Esophagus (tissue), 2 donors: ENCODE results near the gene GSPT2. TPM values are rescaled to one million over a fixed set of nuclear protein-coding genes. Genes with fewer than 3 reads are reported as not detected.
"Not testable (repeated sequence)": the region's sequence is repeated elsewhere in the genome, so short reads cannot be mapped to it uniquely, and the experiment has no call there.

Experiments
- H3K27ac ChIP-seq, 2 donors: one replicate each; pipeline ENCODE4 v1.5.1; 2013; ENCODE audit warnings: low read depth in 2 of 2, mild to moderate bottlenecking in 2 of 2, inconsistent platforms in 1 of 2, low read length in 1 of 2, moderate library complexity in 1 of 2
- H3K27me3 ChIP-seq, 2 donors: one replicate each; pipeline ENCODE4 v1.6.1; 2013; ENCODE audit warnings: low read length in 2 of 2, control low read depth in 1 of 2, mild to moderate bottlenecking in 1 of 2; ENCODE audit not compliant: insufficient read depth in 2 of 2, control insufficient read depth in 1 of 2
- H3K36me3 ChIP-seq, 2 donors: one replicate each; pipeline ENCODE4 v1.6.1; 2013; ENCODE audit warnings: low read length in 1 of 2; ENCODE audit not compliant: control insufficient read depth in 2 of 2, insufficient read depth in 2 of 2
- H3K4me1 ChIP-seq, 2 donors: one replicate each; pipeline ENCODE4 v1.6.1; 2013; ENCODE audit warnings: low read length in 1 of 2; ENCODE audit not compliant: control insufficient read depth in 2 of 2, insufficient read depth in 2 of 2
- H3K4me3 ChIP-seq, 2 donors: one replicate each; pipeline ENCODE4 v1.5.1; 2013; ENCODE audit warnings: low read length in 2 of 2, mild to moderate bottlenecking in 2 of 2, low read depth in 1 of 2, moderate library complexity in 1 of 2
- H3K9me3 ChIP-seq, 2 donors: one replicate each; pipeline ENCODE4 v1.6.1; 2013; ENCODE audit warnings: mild to moderate bottlenecking in 2 of 2, low read depth in 1 of 2, low read length in 1 of 2, moderate library complexity in 1 of 2; ENCODE audit not compliant: control insufficient read depth in 2 of 2, insufficient read depth in 1 of 2
- WGBS, 2 donors: extraction: QIAGEN DNeasy Blood & Tissue Kit; methylation state at CpG; one replicate each; pipeline ENCODE4 v1.1.7; 2013; 5-methylcytosine and 5-hydroxymethylcytosine counted together
- polyA plus RNA-seq, 2 donors: library from polyadenylated mRNA; stranded (reverse); fragments of 200-250 nt; gene quantifications; one replicate each; pipeline ENCODE4 v1.2.3, GENCODE V29; 2013
- donor health status: healthy with polysubstance abuse.
- donor health status: Bipolar disorder and iron deficiency.

GSPT2 gene
- polyA plus RNA-seq, result 1 to 10 TPM in 1 of 2 donors, under 1 TPM in 1; 0.67 to 1.2 TPM

DNA sequence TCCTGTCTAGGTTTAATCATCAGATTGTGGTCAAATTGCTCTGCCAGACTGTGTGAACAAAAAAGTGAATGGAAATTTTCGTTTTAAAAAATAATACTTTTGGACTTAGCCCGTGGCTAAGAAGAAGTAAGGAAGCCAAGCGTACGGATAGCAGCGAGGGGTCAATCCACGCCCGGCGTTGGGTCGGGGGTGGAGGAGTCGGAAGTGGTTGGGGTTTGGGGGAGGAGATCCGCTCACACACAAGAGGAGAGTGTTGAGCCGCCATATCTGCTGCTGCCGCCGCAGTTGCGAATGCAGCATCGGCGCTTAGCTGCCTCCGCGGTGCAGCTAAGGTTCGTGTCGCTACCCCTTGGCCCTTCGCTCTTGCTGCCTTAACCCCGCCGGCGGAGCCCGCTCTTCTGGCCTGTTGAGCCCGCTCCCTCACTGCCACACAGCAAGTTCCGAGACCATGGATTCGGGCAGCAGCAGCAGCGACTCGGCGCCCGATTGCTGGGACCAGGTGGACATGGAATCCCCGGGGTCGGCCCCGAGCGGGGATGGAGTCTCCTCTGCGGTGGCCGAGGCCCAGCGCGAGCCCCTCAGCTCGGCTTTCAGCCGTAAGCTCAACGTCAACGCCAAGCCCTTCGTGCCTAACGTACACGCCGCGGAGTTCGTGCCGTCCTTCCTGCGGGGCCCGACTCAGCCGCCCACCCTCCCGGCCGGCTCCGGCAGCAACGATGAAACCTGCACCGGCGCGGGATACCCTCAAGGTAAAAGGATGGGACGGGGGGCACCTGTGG, at the start of gene GSPT2:
Gene GSPT2, plus strand, starts transcription at position 264 of the 779 bp plus-strand sequence. Its CDS starts 185 bp downstream, at position 449.
- Histone ChIP-seq H3K4me3 (peak within 1 kb of the TSS; percentile 61 to 66), H3K27ac (peak within 1 kb of the TSS in 1 of 2 donors; percentile 40), H3K27me3 (peaks cover 0 to 3% of the 10 kb centered on the region in 2 donors), H3K36me3 (no peaks in the 10 kb centered on the region), H3K9me3 (no peaks in the 10 kb centered on the region), H3K4me1 (no peaks in the 10 kb centered on the region)
- WGBS, 2 donors, result 1 to 19% methylated on average over 62 to 63 of the region's 63 CpGs

DNA sequence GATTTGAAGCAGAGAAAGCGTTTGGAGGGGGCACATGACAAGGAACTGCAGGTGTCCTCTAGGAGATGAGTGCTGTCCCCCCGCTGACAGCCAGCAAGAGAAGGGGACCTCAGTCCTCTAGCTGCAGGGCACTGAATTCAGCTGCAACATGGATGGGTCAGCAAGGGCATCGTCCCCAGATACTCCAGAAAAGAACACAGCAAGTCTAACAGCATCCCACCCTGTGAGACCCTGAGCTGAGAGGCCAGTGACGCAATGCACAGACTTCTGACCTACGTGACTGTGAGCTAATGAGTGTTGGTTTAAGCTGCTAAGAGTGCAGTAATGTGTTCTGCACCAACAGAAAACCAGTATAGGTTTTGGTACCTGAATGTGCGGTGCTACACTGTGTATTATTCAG, 49.0 kb upstream of the GSPT2 start:
- Histone ChIP-seq H3K9me3 (no peaks in the 10 kb centered on the region), H3K36me3 (no peaks in the 10 kb centered on the region), H3K27me3 (peaks cover 0 to 6% of the 10 kb centered on the region in 2 donors), H3K27ac (no peak overlapping the region), H3K4me3 (no peak overlapping the region), H3K4me1 (no peaks in the 10 kb centered on the region)
- WGBS, 2 donors, result 73 to 78% methylated on average over 6 of the region's 6 CpGs

DNA sequence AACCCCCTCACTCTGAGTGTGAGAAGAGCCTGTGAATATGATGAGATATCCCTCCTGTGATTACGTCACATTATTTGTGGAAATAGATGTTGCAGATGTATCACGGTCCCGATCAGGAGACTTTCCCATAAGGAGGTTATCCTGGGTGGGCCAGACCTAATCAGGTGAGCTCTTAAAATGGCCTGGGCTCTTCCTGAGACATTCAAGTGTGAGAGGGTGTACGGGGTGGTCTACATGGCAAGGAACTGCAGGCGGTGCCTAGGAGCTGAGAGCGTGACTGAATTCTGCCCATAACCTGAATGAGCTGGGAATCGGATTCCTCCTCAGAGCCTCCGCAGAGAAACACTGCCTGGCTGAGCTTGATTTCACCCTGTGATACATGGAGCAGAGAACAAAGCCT, 45.8 kb upstream of the GSPT2 start:
- Histone ChIP-seq H3K27ac (no peak overlapping the region), H3K4me1 (no peaks in the 10 kb centered on the region), H3K36me3 (no peaks in the 10 kb centered on the region), H3K9me3 (no peaks in the 10 kb centered on the region), H3K4me3 (no peak overlapping the region), H3K27me3 (peaks cover 0 to 6% of the 10 kb centered on the region in 2 donors)
- WGBS, 2 donors, result 86 to 89% methylated on average over 8 of the region's 8 CpGs

DNA sequence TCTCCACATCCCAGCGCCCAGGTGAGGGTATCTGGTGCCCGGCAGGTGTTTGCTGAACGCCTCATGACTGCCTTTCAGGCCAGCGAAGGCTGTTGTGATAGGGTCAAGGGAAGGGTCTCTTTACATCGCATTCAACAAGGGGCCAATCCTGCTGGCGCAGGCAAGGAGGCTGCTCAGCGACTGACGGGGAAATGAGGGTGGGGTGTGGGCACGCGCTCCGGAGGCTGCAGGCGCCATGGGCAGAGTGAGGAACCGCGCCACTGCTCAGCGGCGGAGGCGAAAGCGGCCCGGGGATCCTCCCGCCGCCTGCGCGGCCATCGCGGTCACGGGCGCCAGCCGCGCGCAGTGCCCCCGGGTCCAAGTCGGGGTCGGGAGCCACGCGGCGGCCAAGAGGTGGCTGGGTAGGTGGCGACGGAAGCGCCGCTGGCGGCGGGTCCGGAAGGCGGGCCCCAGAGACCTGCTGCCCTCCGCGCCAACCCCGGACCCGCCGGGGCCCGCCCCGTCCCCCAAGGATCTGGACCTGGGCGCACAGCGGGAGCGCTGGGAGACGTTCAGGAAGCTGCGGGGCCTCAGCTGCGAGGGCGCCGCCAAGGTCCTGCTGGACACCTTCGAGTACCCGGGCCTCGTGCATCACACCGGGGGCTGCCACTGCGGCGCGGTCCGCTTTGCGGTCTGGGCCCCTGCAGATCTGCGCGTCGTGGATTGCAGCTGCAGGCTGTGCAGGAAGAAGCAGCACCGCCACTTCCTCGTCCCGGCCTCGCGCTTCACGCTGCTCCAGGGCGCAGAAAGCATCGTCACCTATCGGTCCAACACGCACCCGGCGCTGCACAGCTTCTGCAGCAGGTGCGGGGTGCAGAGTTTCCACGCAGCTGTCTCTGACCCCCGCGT, 32.7 kb upstream of the GSPT2 start, which contains the start of gene CENPVL1:
Gene CENPVL1, plus strand, starts transcription at position 236 of the 888 bp plus-strand sequence. Its CDS starts 0 bp downstream, at position 236.
- H3K4me1 ChIP-seq, H3K36me3 ChIP-seq, H3K27me3 ChIP-seq, H3K4me3 ChIP-seq, H3K9me3 ChIP-seq, H3K27ac ChIP-seq: not testable (repeated sequence)
- no CpG with 5 or more reads among the region's 87 CpGs for WGBS, 2 donors

DNA sequence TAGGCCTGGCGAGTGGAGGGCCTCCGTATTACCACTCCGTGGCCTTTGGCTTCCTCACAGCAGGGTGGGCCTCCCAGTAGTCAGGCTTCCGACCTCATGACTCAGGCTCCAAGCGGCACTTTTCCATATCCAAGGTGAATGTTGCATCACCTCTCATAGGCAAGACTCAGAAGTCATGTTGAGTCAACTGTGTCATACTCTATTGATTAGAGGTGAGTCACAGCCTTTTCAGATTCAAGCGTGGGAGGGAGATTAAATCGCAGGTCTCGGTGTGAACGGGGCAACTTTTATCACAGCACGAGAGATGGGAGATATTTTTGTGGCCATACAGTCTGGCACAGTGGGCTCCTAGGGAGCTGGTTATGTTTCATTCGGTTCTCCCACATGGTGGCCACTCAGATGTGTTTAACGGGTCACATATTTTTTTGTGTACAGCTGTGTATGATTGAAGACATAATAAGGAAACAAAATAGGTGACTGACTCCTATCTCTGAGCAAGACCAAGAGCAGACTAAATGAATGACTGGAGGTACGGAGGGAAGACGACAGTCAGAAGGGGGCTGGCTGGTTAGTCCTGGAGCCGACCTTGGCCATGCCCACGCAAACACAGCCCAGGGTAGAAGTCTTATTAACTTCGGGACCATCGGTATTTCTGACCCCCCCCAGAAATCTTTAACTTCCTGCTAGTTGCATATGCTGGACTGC, 30.1 kb upstream of the GSPT2 start:
- no CpG with 5 or more reads among the region's 18 CpGs for WGBS, 2 donors

DNA sequence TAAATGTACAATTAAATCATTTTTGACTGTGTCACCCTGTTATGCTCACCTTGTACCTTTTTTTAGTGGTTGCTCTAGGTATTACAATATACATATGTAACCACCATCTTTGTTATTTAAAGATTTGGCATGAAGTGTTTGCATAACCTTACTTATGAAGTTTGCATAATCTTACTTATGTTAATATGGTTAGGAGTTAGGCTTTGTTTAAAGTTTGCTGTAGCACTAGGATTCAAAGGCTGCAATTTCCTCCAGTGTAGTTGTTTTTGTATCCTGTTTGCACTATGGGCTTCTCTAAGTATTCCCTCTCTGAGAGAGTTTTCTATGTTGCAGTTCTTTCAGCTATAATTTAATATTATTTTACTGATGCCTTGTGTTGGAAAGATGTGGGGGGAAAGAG, 15.0 kb upstream of the GSPT2 start:
- Histone ChIP-seq H3K27me3 (peaks cover 0 to 2% of the 10 kb centered on the region in 2 donors), H3K9me3 (no peaks in the 10 kb centered on the region), H3K4me3 (no peak overlapping the region), H3K27ac (no peak overlapping the region), H3K4me1 (no peaks in the 10 kb centered on the region), H3K36me3 (no peaks in the 10 kb centered on the region)

More for the DNA sequence above, 30.1 kb upstream of the GSPT2 start:
- not testable (repeated sequence) for H3K4me1 ChIP-seq, H3K27me3 ChIP-seq, H3K4me3 ChIP-seq, H3K36me3 ChIP-seq, H3K27ac ChIP-seq, H3K9me3 ChIP-seq

DNA sequence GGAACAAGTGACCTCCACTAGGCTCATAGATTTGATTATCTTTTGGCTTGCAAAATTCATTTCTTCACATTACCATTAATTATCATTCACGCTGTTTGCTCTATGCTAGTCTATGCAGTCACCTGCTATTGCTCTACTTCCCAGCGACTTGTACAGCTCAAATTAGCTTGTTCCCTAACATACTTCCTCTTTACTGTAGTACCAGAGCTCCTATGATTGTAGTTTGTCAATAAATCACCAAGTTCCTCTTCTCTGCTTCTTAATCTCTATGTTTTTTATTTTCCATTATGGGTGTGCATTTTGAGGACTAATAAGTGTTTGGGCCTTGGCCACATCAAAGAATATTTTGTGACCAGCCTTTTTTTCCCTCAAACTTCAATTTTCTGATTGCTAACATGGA, 6.2 kb upstream of the GSPT2 start:
- Histone ChIP-seq H3K4me3 (no peak overlapping the region), H3K27ac (no peak overlapping the region), H3K4me1 (no peaks in the 10 kb centered on the region), H3K9me3 (no peaks in the 10 kb centered on the region), H3K36me3 (no peaks in the 10 kb centered on the region), H3K27me3 (peaks cover 0 to 4% of the 10 kb centered on the region in 2 donors)
- WGBS, 2 donors, result 53 to 72% methylated on average over 2 of the region's 2 CpGs

DNA sequence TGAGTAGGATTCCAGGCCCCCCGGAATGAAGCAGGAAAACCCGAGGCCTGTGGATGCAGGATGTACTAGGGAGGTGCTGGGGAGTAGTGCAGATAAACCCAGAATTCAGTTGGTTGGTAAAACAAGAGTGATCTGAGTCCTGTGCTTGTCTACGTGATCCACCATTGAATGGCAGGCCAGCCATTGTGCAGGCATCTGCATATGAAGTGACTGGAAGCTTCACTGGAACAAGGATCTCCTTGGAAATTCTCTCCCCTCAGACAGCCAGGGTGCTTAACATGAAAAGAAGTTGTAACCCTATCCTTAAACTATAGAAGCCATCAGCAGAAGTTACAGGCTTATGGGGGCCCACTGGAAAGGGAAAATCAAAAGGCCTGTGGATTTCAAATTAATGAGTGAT, 656 bp upstream of the GSPT2 start:
- Histone ChIP-seq H3K9me3 (no peaks in the 10 kb centered on the region), H3K36me3 (no peaks in the 10 kb centered on the region), H3K4me1 (no peaks in the 10 kb centered on the region), H3K27me3 (peaks cover 0 to 3% of the 10 kb centered on the region in 2 donors), H3K27ac (no peak overlapping the region), H3K4me3 (no peak overlapping the region)
- WGBS, 2 donors, result 66 to 90% methylated on average over 3 of the region's 3 CpGs

DNA sequence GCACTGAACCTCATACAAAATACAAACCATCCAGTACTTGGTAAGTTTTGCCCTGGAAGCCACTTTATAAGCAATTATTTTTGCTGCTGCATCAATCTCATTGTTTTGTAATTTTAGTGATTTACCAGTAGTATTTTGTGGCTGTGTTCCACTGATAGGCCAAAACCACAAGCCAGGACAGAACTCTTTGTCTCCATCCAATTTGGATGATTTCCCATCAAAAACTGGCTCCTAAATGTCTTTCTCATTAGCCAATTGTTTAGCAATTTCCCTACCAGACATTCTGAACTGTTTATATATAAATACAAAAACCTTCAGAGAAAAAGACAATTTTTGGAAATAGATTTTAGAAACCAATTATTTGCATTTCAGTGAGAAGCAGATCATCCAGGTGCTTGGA, 4.4 kb downstream of the GSPT2 start:
- Histone ChIP-seq H3K36me3 (no peaks in the 10 kb centered on the region), H3K27me3 (no peaks in the 10 kb centered on the region), H3K9me3 (no peaks in the 10 kb centered on the region), H3K4me1 (no peaks in the 10 kb centered on the region), H3K4me3 (no peak overlapping the region), H3K27ac (no peak overlapping the region)
